ENCODE data around the gene GLT6D1. TPM values are rescaled to one million over a fixed set of nuclear protein-coding genes. Genes with fewer than 3 reads are reported as not detected.

GLT6D1 gene
- total RNA-seq, 2 experiments from 2014 or later, result not detected

- Histone ChIP-seq H2AFZ (ENCODE audit: low read length) (no peak overlapping the region), H3K79me2 (ENCODE audit: insufficient read depth, low read depth, low read length) (no peaks in the 10 kb centered on the region), H3K4me2 (ENCODE audit: low read length) (no peak overlapping the region), H4K20me1 (ENCODE audit: insufficient read depth, low read length) (no peaks in the 10 kb centered on the region), H3K36me3 (ENCODE audit: insufficient read depth, low read length) (no peaks in the 10 kb centered on the region), H3K27ac (ENCODE audit: low read depth, low read length, poor library complexity, severe bottlenecking) (no peak overlapping the region), H3K4me1 (ENCODE audit: insufficient read depth, low read length, poor library complexity, severe bottlenecking) (no peaks in the 10 kb centered on the region), H3K9me3 (ENCODE audit: low read length) (no peaks in the 10 kb centered on the region), H3K4me3 (ENCODE audit: low read depth, low read length, poor library complexity, severe bottlenecking) (no peak overlapping the region), H3K9me2 (ENCODE audit: insufficient read depth, low read length) (no peaks in the 10 kb centered on the region)
- intact Hi-C loops (cut with micrococcal nuclease; ENCODE audit: unreplicated experiment), result no loop called here
- POLR2A ChIA-PET, result no interaction called here
- no peak for TF ChIP-seq EZH2phosphoT487 (IDR thresholded peaks at IDR 0.05; ENCODE audit: borderline replicate concordance, low read depth, low read length)
- no peak for TF ChIP-seq CTCF (conservative IDR thresholded peaks at IDR 0.05; ENCODE audit: low read length)
- no TSS peak for BruUV-seq (replicated peaks)
- CTCF ChIA-PET (ENCODE audit: unreplicated experiment), result no interaction called here
- no peak for DNase-seq (ENCODE audit: low spot score)
Measured at GRCh38 chr9:135612437-135612836, 26.9 kb downstream of the GLT6D1 start.

- Histone ChIP-seq H2AFZ (ENCODE audit: low read length) (no peak overlapping the region), H3K79me2 (ENCODE audit: insufficient read depth, low read depth, low read length) (no peaks in the 10 kb centered on the region), H3K4me1 (ENCODE audit: insufficient read depth, low read length, poor library complexity, severe bottlenecking) (no peaks in the 10 kb centered on the region), H4K20me1 (ENCODE audit: insufficient read depth, low read length) (no peaks in the 10 kb centered on the region), H3K36me3 (ENCODE audit: insufficient read depth, low read length) (no peaks in the 10 kb centered on the region), H3K9me3 (ENCODE audit: low read length) (no peaks in the 10 kb centered on the region), H3K9me2 (ENCODE audit: insufficient read depth, low read length) (no peaks in the 10 kb centered on the region), H3K4me3 (ENCODE audit: low read depth, low read length, poor library complexity, severe bottlenecking) (no peak overlapping the region), H3K27ac (ENCODE audit: low read depth, low read length, poor library complexity, severe bottlenecking) (no peak overlapping the region), H3K4me2 (ENCODE audit: low read length) (no peak overlapping the region)
- no peak for DNase-seq (ENCODE audit: low spot score)
- TF ChIP-seq CTCF (conservative IDR thresholded peaks at IDR 0.05; ENCODE audit: low read length), result no peak
- ChIA-PET CTCF (ENCODE audit: unreplicated experiment) (no interaction called here), POLR2A (no interaction called here)
- no TSS peak for BruUV-seq (replicated peaks)
- intact Hi-C loops (cut with micrococcal nuclease; ENCODE audit: unreplicated experiment), result no loop called here
Measured at GRCh38 chr9:135611875-135612209, 27.5 kb downstream of the GLT6D1 start.

GRCh38 chr9:135611142-135611874, 28.0 kb downstream of the GLT6D1 start:
- Histone ChIP-seq H2AFZ (ENCODE audit: low read length) (no peak overlapping the region), H4K20me1 (ENCODE audit: insufficient read depth, low read length) (no peaks in the 10 kb centered on the region), H3K4me1 (ENCODE audit: insufficient read depth, low read length, poor library complexity, severe bottlenecking) (no peaks in the 10 kb centered on the region), H3K79me2 (ENCODE audit: insufficient read depth, low read depth, low read length) (no peaks in the 10 kb centered on the region), H3K4me3 (ENCODE audit: low read depth, low read length, poor library complexity, severe bottlenecking) (no peak overlapping the region), H3K4me2 (ENCODE audit: low read length) (no peak overlapping the region), H3K9me2 (ENCODE audit: insufficient read depth, low read length) (no peaks in the 10 kb centered on the region), H3K36me3 (ENCODE audit: insufficient read depth, low read length) (no peaks in the 10 kb centered on the region), H3K9me3 (ENCODE audit: low read length) (no peaks in the 10 kb centered on the region), H3K27ac (ENCODE audit: low read depth, low read length, poor library complexity, severe bottlenecking) (no peak overlapping the region)
- CTCF ChIA-PET (ENCODE audit: unreplicated experiment), result no interaction called here
- BruUV-seq (replicated peaks), result no TSS peak
- DNase-seq (ENCODE audit: low spot score), result no peak
- intact Hi-C loops (cut with micrococcal nuclease; ENCODE audit: unreplicated experiment), result no loop called here
- POLR2A ChIA-PET, result no interaction called here
- TF ChIP-seq EZH2phosphoT487 (IDR thresholded peaks at IDR 0.05; ENCODE audit: borderline replicate concordance, low read depth, low read length) (no peak), CTCF (conservative IDR thresholded peaks at IDR 0.05; ENCODE audit: low read length) (no peak)

All from OCI-LY7 (cell line).